Lower lobe of right lung (tissue), 2 donors: ENCODE measurements around the gene PGLYRP4. TPM values are rescaled to one million over a fixed set of nuclear protein-coding genes. Genes with fewer than 3 reads are reported as not detected.

Experiments
- ATAC-seq, 2 donors: fragments of 200-7000 bp; cut with Tn5 transposase; one replicate each; pipeline ENCODE4 v1.9.1; 2020 to 2022; ENCODE audit warnings: mild to moderate bottlenecking in 2 of 2, moderate library complexity in 2 of 2
- DNase-seq: peaks from one replicate; pipeline ENCODE4 v3.0.0-alpha.2; 2020
- H3K27ac ChIP-seq: fragments of 200-600 bp; one replicate; pipeline ENCODE4 v1.8.0; 2022
- H3K27me3 ChIP-seq: fragments of 200-600 bp; one replicate; pipeline ENCODE4 v1.8.0; 2022; ENCODE audit warnings: low read depth
- H3K36me3 ChIP-seq: fragments of 200-600 bp; one replicate; pipeline ENCODE4 v1.8.0; 2022; ENCODE audit warnings: mild to moderate bottlenecking
- H3K4me1 ChIP-seq: fragments of 200-600 bp; one replicate; pipeline ENCODE4 v1.8.0; 2022
- H3K4me3 ChIP-seq: fragments of 200-600 bp; one replicate; pipeline ENCODE4 v1.8.0; 2022; ENCODE audit warnings: mild to moderate bottlenecking
- H3K9me3 ChIP-seq: fragments of 200-600 bp; one replicate; pipeline ENCODE4 v1.8.0; 2022
- CTCF ChIP-seq: fragments of 200-600 bp; IDR thresholded peaks from one replicate; pipeline ENCODE4 v1.8.0; 2022; ENCODE audit warnings: antibody characterized with exemption, mild to moderate bottlenecking
- intact Hi-C: fragments of 100-400 bp; cut with DNase I; formaldehyde crosslinking; loops from one replicate; pipeline ENCODE4 v1.11.0; 2022
- total RNA-seq: library from RNA; stranded (reverse); fragmentation: NEBNext Ultra II Directional; extraction: Animal tissue kit (Norgen Biotek cat#: 25700); gene quantifications from one replicate; pipeline ENCODE4 v1.2.1, GENCODE V29; 2021
- donor health status: DM: no; HTN: yes; CAD: no; lungs with severe emphysema.

PGLYRP4 gene
- total RNA-seq, 1 donor from 2014 or later: 0.30 TPM

DNA sequence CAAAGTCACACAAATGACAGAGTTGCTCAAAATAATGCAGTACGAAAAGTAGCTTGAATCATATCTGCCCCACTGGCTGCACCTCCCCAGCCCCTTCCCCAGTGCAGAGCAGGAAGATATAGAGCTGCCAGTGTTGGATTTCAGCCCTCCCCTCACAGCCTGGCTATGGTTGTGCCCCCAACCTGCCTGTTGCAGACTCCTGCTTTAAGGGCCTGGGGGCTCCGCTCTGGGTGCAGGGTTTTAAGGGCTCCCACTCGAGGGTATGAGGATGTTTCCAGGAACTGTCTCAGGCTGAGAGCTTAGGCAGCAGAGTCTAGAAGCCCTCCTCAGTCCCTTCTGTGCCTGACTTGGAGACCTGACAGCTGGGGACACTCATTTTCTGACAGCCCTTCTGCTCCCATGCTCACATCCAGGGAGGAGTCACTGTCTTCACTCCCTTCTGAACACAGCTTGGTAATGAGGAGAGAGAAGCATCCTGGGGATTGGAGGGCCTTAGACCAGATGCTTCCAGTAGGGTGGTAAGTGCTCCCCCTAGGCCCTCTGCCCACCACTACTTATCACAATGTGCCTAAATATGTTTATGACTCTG, 13.6 kb upstream of the PGLYRP4 start:
- H3K27ac ChIP-seq: no peak overlapping the region
- no peak overlapping the region for H3K4me3 ChIP-seq
- DNase-seq (no peak), ATAC-seq (no peak)
- no peaks in the 10 kb centered on the region for H3K36me3 ChIP-seq
- TF ChIP-seq CTCF: no peak
- intact Hi-C loops: no loop called here
- peaks cover 13% of the 10 kb centered on the region for H3K4me1 ChIP-seq
- no peaks in the 10 kb centered on the region for H3K27me3 ChIP-seq
- H3K9me3 ChIP-seq: no peaks in the 10 kb centered on the region

- Histone ChIP-seq H3K27me3 (no peaks in the 10 kb centered on the region), H3K27ac (no peak overlapping the region), H3K36me3 (no peaks in the 10 kb centered on the region), H3K9me3 (no peaks in the 10 kb centered on the region), H3K4me3 (no peak overlapping the region), H3K4me1 (peaks cover 12% of the 10 kb centered on the region)
- intact Hi-C loops: no loop called here
- ATAC-seq (no peak), DNase-seq (no peak)
- TF ChIP-seq CTCF: no peak
Observed at GRCh38 chr1:153361480-153362109, 13.0 kb upstream of the PGLYRP4 start.

DNA sequence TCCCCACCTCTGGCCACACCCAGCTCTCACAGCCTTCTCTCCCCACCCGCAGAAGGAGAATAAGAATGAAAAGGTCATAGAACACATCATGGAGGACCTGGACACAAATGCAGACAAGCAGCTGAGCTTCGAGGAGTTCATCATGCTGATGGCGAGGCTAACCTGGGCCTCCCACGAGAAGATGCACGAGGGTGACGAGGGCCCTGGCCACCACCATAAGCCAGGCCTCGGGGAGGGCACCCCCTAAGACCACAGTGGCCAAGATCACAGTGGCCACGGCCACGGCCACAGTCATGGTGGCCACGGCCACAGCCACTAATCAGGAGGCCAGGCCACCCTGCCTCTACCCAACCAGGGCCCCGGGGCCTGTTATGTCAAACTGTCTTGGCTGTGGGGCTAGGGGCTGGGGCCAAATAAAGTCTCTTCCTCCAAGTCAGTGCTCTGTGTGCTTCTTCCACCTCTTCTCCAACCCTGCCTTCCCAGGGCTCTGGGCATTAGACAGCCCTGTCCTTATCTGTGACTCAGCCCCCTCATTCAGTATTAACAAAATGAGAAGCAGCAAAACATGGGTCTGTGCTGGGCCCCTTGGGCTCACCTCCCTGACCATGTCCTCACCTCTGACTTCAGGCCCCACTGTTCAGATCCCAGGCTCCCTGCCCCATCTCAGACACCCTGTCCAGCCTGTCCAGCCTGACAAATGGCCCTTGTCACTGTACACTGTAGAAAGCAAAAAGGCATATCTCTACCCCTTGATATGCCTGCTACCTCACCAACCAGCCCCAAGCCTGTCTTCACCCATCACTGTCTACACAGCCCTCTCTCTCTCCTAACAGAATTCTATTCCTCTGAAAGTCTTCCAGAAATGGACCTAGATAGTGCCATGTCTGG, 12.2 kb upstream of the PGLYRP4 start:
- H3K27ac ChIP-seq: no peak overlapping the region
- no peaks in the 10 kb centered on the region for H3K36me3 ChIP-seq
- no peak overlapping the region for H3K4me3 ChIP-seq
- H3K9me3 ChIP-seq: no peaks in the 10 kb centered on the region
- DNase-seq (no peak), ATAC-seq (no peak)
- H3K27me3 ChIP-seq: no peaks in the 10 kb centered on the region
- peaks cover 12% of the 10 kb centered on the region for H3K4me1 ChIP-seq
- intact Hi-C loops: no loop called here
- TF ChIP-seq CTCF: no peak

DNA sequence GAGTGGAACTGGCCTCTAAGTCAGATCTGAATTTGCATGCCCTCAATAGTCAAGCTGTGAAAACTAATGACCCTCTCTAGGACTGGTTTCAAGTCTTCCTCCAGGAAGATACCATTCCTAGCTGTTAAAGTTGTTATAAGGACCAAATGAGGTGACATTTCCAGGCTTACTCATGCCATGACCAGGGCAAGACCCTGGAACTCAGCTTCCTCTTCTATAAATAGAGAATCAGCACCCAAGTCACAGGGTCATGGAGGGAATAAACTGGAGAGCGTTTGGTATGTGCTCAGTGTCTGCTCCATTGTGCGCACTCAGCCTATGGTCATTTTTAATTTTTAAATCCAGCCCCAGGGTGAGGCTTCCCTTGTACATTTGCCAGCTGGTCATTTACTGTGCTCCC, 11.5 kb upstream of the PGLYRP4 start:
- Histone ChIP-seq H3K36me3 (no peaks in the 10 kb centered on the region), H3K4me3 (peak overlapping the region; percentile 44), H3K4me1 (peaks cover 12% of the 10 kb centered on the region), H3K9me3 (no peaks in the 10 kb centered on the region), H3K27me3 (no peaks in the 10 kb centered on the region), H3K27ac (no peak overlapping the region)
- DNase-seq: no peak
- intact Hi-C loops: no loop called here
- TF ChIP-seq CTCF: no peak
- ATAC-seq: no peak

DNA sequence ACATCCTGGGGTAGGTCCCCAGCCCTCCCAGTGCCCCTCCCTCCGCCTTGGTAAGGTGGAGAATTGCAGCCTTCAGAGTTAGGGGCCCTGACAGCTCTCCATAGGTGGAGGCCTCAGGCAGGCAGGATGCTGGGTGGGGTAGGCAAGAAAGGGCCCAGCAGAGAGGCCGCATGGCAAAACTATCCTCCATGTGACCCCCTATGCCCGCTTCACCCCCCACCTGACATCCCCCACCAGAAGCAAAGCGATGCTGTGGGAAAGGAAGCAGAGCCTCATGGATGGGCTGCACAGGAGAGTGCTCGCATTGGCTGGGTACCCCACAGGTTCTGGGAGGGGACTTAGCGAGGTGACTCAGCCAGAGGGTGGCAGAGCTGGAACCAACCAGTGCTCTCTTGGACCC, 10.6 kb upstream of the PGLYRP4 start:
- no peaks in the 10 kb centered on the region for H3K27me3 ChIP-seq
- intact Hi-C loops: no loop called here
- ATAC-seq: no peak
- peak overlapping the region; percentile 44 for H3K4me3 ChIP-seq
- no peak for TF ChIP-seq CTCF
- DNase-seq: no peak
- no peaks in the 10 kb centered on the region for H3K9me3 ChIP-seq
- peaks cover 12% of the 10 kb centered on the region for H3K4me1 ChIP-seq
- no peaks in the 10 kb centered on the region for H3K36me3 ChIP-seq
- H3K27ac ChIP-seq: peak overlapping the region; percentile 80
